Kidney glomerular epithelial cell (primary cell): ENCODE measurements around the gene BNIP5.
"Not testable (repeated sequence)": the region's sequence is repeated elsewhere in the genome, so short reads cannot be mapped to it uniquely, and the experiment has no call there.

Source experiments
- DNase-seq: peaks from one replicate; lab custom pipeline; 2025; lab: John Stamatoyannopoulos, UW

BNIP5 gene

DNA sequence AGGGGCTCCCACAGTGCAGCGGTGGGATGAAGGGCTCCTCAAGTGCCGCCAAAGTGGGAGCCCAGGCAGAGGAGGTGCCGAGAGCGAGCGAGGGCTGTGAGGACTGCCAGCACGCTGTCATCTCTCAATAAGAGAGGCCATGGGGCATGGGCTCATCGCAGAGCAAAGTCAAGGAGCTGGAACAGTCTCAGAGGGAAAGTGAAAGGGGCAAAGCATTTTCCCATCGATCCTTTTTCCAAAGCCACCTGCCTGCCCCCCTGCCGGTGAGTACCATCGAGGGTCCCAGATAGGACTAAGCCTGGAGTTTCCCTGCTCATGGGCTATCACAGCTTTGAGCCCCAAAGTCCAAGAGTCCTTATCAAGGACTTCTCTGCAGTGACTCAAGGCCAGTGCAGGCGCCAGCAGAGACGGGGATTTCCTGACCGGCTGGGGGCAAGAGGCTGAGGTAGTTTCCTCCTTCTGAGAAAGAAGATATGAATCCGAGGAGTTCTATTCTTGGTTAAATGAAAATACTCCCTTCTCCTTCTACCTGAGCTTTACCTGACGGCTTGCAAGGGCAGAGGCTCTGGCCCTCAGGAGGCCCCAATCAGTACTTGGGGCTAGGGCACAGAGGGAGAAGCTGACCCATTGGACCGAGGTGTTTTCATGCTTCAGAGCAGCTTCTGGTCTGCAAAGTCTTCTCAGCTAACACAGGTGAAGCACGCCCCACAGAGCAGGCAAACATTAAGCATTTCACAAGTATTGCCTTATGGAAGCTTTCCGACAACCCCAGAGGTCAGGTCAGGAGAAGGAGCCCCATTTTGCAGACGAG, 28.2 kb upstream of the BNIP5 start:
- peak; percentile 39 for DNase-seq

DNA sequence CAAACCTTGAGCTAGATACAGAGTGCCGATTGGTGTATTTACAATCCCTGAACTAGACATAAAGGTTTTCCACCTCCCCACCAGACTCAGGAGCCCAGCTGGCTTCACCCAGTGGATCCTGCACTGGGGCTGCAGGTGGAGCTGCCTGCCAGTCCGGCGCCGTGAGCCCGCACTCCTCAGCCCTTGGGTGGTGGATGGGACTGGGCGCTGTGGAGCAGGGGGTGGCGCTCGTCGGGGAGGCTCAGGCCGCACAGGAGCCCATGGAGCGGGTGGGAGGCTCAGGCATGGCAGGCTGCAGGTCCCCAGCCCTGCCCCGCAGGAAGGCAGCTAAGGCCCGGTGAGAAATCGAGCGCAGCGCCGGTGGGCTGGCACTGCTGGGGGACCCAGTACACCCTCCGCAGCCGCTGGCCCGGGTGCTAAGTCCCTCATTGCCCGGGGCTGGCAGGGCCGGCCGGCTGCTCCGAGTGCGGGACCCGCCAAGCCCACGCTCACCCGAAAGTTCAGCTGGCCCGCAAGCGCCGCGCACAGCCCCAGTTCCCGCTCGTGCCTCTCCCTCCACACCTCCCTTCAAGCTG, 27.5 kb upstream of the BNIP5 start:
- DNase-seq: not testable (repeated sequence)

DNA sequence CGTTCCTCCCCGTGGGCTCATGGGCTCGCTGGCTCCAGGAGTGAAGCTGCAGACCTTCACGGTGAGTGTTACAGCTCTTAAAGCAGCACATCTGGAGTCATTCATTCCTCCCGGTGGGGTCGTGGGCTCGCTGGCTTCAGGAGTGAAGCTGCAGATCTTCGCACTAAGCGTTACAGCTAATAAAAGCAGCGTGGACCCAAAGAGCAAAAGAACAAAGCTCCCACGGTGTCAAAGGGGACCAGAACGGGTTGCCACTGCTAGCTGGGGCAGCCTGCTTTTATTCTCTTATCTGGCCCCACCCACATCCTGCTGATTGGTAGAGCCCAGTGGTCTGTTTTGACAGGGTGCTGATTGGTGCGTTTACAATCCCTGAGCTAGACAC, 26.7 kb upstream of the BNIP5 start:
- DNase-seq: not testable (repeated sequence)

DNA sequence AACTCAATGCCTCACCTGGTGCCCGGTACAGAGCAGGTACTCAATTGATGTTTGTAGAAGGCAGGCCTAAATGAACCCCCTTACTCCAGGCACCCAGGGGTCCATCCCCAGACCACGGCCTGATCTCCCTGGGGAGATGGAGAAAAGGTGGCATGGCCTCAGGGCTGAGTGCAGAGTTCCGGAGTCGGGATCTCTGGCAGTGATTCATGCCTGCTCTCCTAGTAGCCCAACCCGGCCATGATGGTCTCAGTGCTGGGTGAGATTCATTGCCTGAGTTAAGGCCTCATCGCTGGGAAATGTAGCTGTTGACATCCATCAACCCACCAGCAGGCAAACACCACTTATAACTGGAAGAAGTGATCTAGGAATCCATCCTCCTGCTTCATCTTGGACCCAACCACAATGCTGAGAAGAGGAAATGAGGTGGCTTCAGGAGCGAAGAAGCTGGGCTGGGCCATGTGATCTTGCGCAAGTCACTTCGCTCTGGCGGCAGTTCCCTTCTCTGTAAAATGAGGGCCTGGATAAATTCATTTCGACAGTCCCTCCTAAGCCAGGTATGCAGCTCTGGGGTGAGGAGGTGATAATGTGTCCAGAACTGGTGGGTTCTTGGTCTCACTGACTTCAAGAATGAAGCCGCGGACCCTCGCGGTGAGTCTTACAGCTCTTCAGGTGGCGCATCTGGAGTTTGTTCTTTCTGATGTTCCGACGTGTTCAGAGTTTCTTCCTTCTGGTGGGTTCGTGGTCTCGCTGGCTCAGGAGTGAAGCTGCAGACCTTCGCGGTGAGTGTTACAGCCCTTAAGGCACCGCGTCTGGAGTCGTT, 26.1 kb upstream of the BNIP5 start:
- DNase-seq: no peak

DNA sequence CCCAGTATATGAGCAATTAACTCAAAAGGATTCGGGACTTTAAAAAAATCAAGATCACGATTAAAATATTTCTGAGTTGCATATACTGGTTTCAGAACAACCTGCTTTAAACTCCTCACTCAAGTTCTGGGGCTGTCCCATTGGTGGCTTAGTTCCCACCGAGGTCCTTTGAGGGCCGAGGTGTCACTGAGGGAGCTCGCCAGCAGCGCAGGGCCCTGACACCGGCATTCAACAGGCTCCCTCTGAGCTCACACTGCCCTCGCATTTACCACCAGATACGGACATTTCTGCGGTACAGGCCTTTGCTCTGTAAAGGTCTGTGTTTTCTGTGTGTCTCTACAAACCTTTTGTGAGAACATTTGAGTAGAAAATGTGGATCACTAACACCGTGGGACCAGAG, 24.4 kb upstream of the BNIP5 start:
- no peak for DNase-seq

DNA sequence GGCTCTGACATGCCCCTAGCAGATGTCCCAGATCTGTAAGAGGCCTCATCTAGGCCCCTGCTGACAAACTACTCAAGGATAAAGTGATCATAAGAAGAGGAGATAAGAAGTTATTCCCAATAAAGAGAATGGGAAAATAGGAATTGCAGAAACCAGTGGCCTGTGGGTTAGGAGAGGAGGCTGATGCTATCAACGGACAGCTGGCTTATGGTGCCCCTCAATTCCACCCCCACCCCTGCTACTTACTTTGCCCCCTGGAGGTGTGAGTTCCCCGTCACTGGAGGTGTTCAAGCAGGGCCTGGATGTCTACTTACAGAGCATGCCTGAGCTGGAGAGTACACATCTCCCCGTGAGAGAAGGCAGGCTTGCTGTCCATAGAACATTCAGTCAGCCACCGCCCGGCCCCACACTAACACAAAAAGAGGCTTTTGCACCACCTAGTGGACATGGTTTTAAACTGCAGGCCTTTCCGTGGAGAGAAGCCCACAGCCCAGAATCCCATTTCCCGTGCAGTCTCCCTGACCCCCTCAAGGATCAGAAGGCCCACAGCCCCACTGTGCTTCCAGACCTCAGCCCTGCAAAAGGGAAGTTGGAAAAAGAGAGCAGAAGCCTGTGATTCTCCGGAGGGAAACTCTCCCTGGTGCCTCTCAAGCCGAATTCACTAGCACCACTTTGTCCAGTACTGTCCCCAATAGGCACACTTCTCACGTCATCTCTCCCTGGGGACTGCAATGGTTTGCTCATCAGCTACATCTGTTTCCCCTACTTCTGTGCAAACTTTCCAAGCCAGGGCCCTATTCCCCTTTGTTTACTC, 23.8 kb upstream of the BNIP5 start:
- peak; percentile 65 for DNase-seq

DNA sequence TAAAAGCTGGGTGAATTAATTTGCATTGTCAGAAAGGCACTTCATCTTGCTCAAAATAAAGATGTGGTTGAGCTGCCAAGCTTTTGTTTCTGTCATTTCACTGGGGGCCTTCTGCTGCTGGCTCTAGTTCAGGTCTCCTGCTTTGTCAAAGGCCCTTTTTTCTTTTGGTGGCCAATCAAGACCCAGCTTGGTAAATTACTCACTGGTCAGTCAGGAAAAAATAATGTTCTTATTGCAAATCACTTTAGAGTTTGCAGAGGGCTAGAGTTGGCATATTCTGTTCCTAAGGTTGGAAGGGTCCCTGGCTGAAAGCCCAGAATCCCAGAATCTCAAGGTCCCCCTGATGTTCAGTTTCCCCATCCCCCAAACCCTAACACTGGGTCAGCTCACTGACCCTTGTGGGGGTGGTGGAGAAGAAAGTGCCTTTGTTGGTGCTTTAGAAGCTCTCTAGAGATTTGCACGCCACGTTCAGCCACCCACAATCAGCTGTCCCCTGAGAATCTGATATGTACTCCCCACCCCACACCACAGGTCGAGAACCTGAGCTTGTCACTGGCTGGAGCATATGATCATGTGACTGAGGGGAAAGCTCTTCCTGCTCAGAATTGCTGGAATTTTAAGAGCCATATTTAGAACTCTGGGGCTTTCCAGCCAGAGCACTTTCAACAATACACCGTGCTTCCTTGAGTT, 21.7 kb upstream of the BNIP5 start:
- DNase-seq: no peak

DNA sequence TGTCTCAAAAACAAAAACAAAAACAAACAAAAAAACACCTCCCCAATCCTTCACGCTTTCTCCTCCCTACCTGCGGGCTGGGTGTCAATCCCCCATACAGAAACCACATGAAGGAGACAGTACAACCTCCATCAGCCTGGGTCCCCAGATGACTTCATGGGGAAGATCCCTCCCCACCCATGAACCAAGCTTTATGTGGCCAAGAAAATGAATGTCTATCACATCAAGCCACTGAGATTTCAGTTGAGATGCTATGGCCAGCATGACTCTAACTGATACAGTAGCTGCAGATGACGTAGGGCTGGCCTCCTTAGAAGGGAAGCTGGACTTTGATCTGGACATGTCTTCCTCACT, 21.2 kb upstream of the BNIP5 start:
- DNase-seq: no peak

DNA sequence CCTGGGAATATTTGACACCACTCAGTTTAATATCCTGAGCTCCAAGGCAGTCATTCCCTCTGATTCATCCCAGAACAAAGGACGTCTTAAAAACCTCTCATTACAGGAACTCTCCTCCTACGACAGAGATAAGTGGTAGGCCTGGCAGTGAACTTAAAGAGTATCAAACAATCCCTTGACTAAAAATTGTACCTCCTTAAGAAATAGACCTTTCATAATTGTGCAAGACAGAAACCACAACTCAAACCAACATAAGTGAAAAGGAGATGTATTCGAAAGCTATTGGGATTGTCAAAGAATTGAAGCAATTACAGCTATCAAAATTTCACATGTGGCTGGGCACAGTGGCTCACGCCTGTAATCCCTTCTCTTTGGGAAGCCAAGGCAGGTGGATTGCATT, 19.1 kb upstream of the BNIP5 start:
- no peak for DNase-seq

DNA sequence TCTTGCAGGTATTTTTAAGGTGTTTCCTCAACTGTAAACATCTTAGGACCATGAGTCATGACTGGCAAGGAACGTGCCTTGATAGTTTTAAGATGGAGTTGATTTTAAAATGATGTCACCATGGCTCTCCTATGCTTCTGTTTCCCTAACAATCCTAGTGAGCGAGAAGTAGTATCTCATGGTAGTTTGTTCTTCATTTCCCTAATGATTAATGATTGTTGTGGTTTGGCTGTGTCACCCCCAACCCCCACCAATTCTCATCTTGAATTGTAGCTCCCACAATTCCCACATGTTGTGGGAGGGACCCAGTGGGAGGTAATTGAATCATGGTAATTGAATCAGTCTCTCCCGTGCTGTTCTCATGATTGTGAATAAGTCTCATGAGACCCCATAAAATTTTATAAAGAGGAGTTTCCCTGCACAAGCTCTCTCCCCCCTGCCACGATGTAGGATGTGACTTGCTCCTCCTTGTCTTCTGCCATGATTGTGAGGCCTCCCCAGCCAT, 16.8 kb upstream of the BNIP5 start:
- peak; percentile 91 for DNase-seq

DNA sequence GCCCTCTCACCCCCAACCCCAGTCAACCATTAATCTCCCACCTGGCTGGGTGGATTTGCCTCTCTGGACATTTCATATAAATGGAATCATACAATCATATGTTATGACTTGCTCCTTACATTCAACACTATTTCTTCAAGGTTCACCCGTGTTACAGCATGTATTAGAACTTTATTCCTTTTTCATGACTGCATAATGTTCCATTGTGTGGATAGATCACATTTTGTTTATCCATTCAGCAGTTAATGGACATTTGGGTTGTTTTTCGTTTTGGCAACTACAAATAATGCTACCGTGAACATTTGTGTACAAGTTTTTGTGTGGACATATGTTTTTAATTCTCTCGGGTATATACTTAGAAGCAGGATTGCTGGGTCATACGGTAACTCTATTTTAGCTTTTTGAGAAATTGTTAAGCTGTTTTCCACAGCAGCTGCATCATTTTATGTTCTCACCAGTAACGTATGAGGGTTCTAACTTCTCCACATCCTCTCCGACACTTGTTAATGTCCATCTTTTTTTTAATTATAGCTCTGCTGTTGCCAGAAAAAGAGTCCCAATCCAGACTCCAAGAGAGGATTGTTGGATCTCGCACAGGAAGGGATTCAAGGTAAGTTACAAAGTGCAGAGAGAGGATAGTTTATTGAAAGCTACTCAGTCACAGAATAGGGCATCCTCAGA, 15.9 kb upstream of the BNIP5 start:
- no peak for DNase-seq

DNA sequence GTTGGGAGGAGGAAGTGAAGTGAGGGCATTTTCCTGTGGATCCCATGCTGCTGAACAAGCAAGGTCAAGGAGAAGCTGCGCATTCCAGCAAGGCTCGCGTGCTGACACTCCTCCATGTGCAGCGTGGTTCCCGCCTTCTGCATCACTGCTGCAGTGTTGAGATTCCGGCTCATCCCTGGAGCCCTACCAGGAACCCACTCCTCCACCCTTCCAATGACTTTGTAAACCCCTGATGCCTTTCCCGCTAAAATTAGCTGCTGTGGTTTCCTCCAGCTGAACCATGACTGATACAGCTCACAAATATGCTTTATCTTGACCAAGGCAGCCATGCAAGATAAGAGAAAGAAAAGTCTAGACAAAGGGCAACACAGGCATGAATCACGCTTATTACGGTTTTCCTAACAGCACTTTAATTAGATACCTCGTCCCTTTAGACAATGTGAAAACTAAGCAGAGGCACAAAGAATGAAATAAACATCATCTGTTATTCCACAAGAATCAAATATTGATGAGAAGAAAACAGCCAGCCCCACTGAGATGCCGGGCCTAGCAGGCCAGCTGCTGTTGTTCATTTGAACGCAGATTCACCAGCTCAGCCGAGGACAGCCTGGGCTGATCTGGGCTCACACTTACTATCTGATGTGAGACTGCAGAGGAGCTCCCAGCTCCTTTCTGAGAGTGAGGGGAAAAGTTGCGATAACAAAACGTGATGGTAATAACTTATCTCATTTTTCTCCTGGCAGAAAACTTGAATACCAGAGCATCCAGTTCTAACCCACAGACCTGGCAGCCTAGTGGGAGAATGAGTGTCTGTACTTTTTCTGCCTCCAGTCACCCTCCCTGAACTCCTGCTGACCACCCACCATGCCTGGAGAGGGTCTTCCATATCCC, 14.2 kb upstream of the BNIP5 start:
- peak; percentile 89 for DNase-seq

DNA sequence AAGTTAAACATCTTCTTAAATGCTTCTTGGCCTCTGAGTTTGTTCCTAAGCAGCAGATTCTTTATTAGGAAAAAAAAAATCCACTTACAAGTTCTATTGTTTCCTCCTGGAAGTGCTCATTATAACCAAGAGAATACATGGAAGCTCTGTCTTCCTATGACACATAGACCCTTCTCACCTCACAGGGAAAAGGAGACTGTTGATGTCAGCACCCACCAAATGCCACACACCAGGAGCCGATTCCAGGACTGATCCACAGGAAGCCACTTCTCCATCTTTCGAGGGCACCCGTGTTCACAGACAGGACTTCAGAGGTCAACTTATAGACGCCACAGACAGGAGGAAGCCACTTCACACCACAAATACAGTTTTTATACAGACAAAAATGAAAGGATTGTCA, 13.4 kb upstream of the BNIP5 start:
- DNase-seq: no peak

DNA sequence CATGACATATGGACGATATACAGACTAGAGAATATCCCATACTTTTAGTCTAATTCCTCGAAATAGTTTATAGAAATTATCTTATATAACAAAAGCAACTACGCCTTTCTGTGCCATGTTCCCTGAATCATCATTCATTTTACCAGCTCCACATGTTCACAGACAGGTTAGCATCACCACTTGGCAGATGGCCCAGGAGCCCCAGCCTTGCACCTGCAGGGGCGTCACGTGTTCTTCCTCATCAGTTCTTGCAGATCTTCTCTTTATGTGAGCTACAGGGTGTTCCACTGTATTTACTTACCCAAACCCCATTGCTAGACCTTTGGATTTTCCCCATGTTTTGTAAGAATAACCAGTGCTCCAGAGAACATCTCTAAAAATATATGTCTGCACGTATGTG, 12.6 kb upstream of the BNIP5 start:
- DNase-seq: no peak

DNA sequence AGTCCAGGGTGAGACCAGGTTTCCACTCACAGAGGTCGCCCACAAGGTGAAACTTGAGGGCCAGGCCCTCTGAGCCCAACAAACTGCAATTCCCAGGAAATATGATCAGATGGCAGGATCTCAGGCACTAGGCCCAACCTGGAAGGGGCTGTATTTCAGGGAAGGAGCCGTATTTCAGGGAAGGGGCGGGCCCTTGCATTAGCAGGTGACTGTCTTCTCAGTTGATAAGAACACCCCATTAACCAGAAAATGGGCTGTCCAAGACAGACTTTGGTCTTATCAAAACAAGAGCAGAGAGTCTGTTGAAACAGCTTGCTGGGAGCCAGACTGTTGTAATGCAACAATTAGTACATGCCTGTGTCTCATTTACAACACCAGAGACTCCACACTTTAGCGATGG, 10.9 kb upstream of the BNIP5 start:
- no peak for DNase-seq

DNA sequence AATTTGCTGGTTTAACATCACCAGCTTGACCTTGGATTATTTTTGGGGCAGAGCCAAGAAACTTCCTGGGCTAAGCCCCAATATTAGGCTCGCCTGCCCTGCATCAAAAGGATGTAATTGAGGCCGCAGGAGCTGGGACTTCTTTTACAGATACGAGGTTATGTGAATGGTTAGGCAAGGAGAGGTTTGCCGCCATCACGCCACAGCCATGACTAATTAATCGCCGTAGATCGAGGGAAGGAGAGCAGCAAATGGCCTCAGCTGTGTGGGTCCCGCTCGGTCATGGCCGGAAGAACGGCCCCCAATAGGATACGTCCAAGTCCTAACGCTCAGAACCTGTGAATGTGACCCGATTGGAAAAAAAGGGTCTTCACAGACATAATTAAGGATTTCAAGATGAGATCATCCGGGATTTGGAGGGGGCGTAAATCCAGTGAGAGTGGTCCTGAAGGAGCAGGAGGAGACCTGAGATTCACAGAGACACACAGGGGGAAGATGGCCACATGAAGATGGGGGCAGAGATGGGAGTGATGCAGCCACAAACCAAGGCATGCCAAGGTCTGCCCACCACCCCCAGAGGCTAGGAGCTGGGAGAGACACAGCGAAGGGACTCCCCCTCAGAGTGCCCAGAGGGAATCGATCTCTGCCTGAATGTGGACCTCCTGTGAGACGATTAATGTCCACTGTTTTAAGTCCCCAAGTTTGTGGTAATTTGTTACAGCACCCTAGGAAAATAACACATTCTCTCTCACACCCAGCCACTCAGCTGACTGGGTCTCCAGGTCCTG, 10.0 kb upstream of the BNIP5 start:
- DNase-seq: no peak

DNA sequence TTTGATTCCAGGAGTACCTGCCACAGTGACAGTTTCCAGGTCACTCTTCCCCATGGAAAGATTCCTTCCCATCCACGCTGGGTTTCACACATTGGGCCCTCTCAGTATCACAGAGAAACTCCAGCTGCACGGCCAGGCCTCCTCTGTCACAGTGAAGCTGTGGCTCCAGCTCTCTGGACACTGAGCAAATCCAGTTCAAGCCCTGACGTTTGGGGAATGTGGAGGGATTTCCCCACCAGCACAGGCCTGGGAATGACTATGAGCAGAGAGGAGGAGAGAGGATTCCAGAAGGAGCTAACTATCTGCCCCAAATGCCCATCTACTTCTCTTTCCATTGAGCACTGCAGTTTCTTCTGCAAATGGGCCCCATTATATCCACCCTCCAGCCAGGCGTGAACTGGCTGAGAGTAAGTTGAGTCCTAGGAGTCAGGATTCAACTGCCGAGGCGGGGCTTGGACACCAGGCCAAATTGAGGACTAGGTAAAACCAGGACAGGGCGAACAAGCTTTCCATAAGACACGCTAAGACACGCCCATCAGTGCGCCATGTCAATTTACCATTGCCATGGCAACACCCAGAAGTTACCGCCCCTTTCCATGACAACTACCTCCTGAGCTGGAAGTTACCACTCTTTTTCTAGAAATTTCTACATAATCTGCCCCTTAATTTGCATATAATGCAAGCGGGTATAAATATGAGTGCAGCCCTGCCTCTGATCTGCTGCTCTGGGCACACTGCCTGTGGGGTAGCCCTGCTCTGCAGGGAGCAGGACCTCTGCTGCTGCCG, 9.2 kb upstream of the BNIP5 start:
- DNase-seq: no peak

DNA sequence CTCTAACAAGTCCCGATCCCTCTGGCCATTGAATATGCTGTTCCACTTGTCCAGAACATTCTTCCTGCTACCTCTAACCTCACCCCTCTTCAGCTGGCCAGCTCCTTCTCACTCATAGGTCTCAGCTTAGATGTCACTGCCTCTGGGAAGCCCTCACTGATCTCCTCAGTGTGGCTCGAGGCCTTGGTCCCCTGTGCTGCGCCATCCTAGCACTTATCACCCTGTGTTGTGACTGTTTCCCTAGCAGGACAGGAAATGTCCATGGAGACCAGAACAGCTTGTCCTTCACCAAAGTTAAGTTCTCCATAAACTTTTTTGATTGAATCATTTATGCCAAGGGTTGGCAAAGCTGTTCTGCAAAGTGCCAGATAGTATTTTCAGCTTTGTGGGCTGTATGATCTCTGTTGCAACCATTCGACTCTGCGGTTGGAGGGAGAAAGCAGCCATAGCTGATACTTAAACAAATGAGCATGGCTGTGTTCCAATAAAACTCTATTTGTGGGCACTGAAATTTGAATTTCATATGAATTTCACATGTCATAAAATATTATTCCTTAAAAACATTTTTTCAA, 6.5 kb upstream of the BNIP5 start:
- DNase-seq: no peak
